ENCODE results near the gene GRPEL1. TPM values are rescaled to one million over a fixed set of nuclear protein-coding genes. Genes with fewer than 3 reads are reported as not detected.

Gene GRPEL1
- polyA plus RNA-seq, 1 of the 3 experiments (the other 2 are of a cell fraction) = 29.8 TPM

GRCh38 chr4:7020290-7020689 lies 47.6 kb downstream of the GRPEL1 start:
- Histone ChIP-seq H3K4me1 (ENCODE audit: control insufficient read depth in 1 of 2, insufficient read depth in 2 of 2, low read depth in 1 of 2, low read length in 1 of 2) (peaks cover 0 to 6% of the 10 kb centered on the region in 2 experiments; a peak in 1 of 4 replicates), H3K36me3 (replicated peaks in 1 of 2; ENCODE audit: control insufficient read depth in 1 of 2, insufficient read depth in 2 of 2, low read length in 1 of 2) (peaks cover 7 to 25% of the 10 kb centered on the region in 2 experiments), H3K9ac (no peak overlapping the region), H3K27ac (ENCODE audit: low read depth in 2 of 2, low read length in 1 of 2) (no peak overlapping the region), H3K9me3 (no peaks in the 10 kb centered on the region), H3K4me3 (ENCODE audit: low read depth in 2 of 2, low read length in 1 of 2) (no peak overlapping the region), H3K27me3 (ENCODE audit: insufficient read depth) (no peaks in the 10 kb centered on the region), H3K9me2 (no peaks in the 10 kb centered on the region), H3F3A (replicated peaks; ENCODE audit: insufficient read depth) (no peaks in the 10 kb centered on the region), H2AFZ (ENCODE audit: low read depth) (no peak overlapping the region), H3K79me2 (ENCODE audit: insufficient read depth) (no peaks in the 10 kb centered on the region; the same call in 1 of the 2 replicates), H3K4me2 (no peak overlapping the region), H4K20me1 (ENCODE audit: insufficient read depth) (no peaks in the 10 kb centered on the region)
- no peak for TF ChIP-seq GATA2 (CRISPR knock-in tag; IDR thresholded peaks at IDR 0.05)
- TF ChIP-seq POLR2AphosphoS5 (IDR thresholded peaks at IDR 0.05; ENCODE audit: low read depth, low read length) = no peak
- no peak for TF ChIP-seq PBX3 (IDR thresholded peaks at IDR 0.05)
- TF ChIP-seq TCF12 (IDR thresholded peaks at IDR 0.05) = no peak
- TF ChIP-seq IRF3 (IDR thresholded peaks at IDR 0.05; ENCODE audit: low read depth, low read length) = no peak
- TF ChIP-seq YY1 (IDR thresholded peaks at IDR 0.05; ENCODE audit: low read depth) = no peak
- TF ChIP-seq CHD2 (IDR thresholded peaks at IDR 0.05; ENCODE audit: low read length, partially characterized antibody) = no peak
- TF ChIP-seq RXRA (IDR thresholded peaks at IDR 0.05; ENCODE audit: borderline replicate concordance, low read depth) = no peak
- no peak for TF ChIP-seq MXI1 (IDR thresholded peaks at IDR 0.05; ENCODE audit: low read depth, low read length)
- TF ChIP-seq ZBTB33 (IDR thresholded peaks at IDR 0.05; ENCODE audit: borderline replicate concordance, low read depth) = no peak
- no peak for TF ChIP-seq MEF2A (IDR thresholded peaks at IDR 0.05; ENCODE audit: borderline replicate concordance, low read depth)
- no peak for TF ChIP-seq ELF1 (IDR thresholded peaks at IDR 0.05)
- no peak for TF ChIP-seq SIN3A (IDR thresholded peaks at IDR 0.05; ENCODE audit: borderline replicate concordance, low read depth, low read length)
- no peak for TF ChIP-seq EZH2phosphoT487 (IDR thresholded peaks at IDR 0.05; ENCODE audit: borderline replicate concordance, low read depth)
- no peak for TF ChIP-seq REST (IDR thresholded peaks at IDR 0.05; ENCODE audit: low read depth, low read length)
- no peak for TF ChIP-seq FOXM1 (IDR thresholded peaks at IDR 0.05; ENCODE audit: low read depth)
- DNase-seq = no peak
- CTCF ChIA-PET = interaction anchor here (1.3 to 1.7 kb wide), 2 partner anchors 14 to 50 kb away, joined by 3 to 5 read pairs; no protein-coding TSS in a partner anchor
- WGBS (ENCODE audit: low lambda C conversion rate) = 87% methylated on average over 2 of the region's 2 CpGs
- POLR2A ChIA-PET = no interaction called here

All from SK-N-SH (cell line).